Measurements from ENCODE around the gene MTO1.
"Not testable (repeated sequence)": the region's sequence is repeated elsewhere in the genome, so short reads cannot be mapped to it uniquely, and the experiment has no call there.

Gene MTO1

GRCh38 chr6:73503027-73503772 is 41.7 kb downstream of the MTO1 start:
- no peak for DNase-seq (ENCODE audit: low spot score)

- no peak for DNase-seq (ENCODE audit: low spot score)
These were observed 42.6 kb downstream of the MTO1 start for GRCh38 chr6:73504160-73504559.

GRCh38 chr6:73505142-73505541 is 43.6 kb downstream of the MTO1 start:
- no peak for DNase-seq (ENCODE audit: low spot score)

GRCh38 chr6:73505705-73506104 is 44.2 kb downstream of the MTO1 start:
- DNase-seq (ENCODE audit: low spot score) = not testable (repeated sequence)

- no peak for DNase-seq (ENCODE audit: low spot score)
These were observed 44.7 kb downstream of the MTO1 start for GRCh38 chr6:73506246-73506645.

GRCh38 chr6:73508776-73509175 is 47.2 kb downstream of the MTO1 start:
- no peak for DNase-seq (ENCODE audit: low spot score)

- no peak for DNase-seq (ENCODE audit: low spot score)
These were observed 48.3 kb downstream of the MTO1 start for GRCh38 chr6:73509851-73510250.

GRCh38 chr6:73511796-73512195 is 50.3 kb downstream of the MTO1 start:
- DNase-seq (ENCODE audit: low spot score) = no peak

- no peak for DNase-seq (ENCODE audit: low spot score)
These were observed 51.9 kb downstream of the MTO1 start for GRCh38 chr6:73513496-73513854.

GRCh38 chr6:73514746-73515110 is 53.2 kb downstream of the MTO1 start:
- no peak for DNase-seq (ENCODE audit: low spot score)

- peak; percentile 15 for DNase-seq (ENCODE audit: low spot score)
These were observed 53.7 kb downstream of the MTO1 start for GRCh38 chr6:73515204-73515655.

GRCh38 chr6:73516514-73517489 is 55.3 kb downstream of the MTO1 start:
- DNase-seq (ENCODE audit: low spot score) = no peak

GRCh38 chr6:73518100-73518981 is 56.8 kb downstream of the MTO1 start:
- DNase-seq (ENCODE audit: low spot score) = not testable (repeated sequence)

GRCh38 chr6:73518982-73519881 is 57.7 kb downstream of the MTO1 start:
- not testable (repeated sequence) for DNase-seq (ENCODE audit: low spot score)

- DNase-seq (ENCODE audit: low spot score) = peak; percentile 57
These were observed 58.6 kb downstream of the MTO1 start for GRCh38 chr6:73519926-73520687.

GRCh38 chr6:73520688-73521350 is 59.3 kb downstream of the MTO1 start, which contains the start of gene EEF1A1:
TSS of gene EEF1A1 (minus strand) at chr6:73521032. CDS start at chr6:73520026, 1,006 bp downstream.
- DNase-seq (ENCODE audit: low spot score) = peak; percentile 100

- peak; percentile 87 for DNase-seq (ENCODE audit: low spot score)
These were observed 59.9 kb downstream of the MTO1 start for GRCh38 chr6:73521351-73521985.

GRCh38 chr6:73523434-73524123 is 62.0 kb downstream of the MTO1 start:
- DNase-seq (ENCODE audit: low spot score) = peak; percentile 28
